ENCODE data around the gene RAD1.
"Not testable (repeated sequence)": the region's sequence is repeated elsewhere in the genome, so short reads cannot be mapped to it uniquely, and the experiment has no call there.

Gene RAD1

GRCh38 chr5:34915139-34915855 is at the start of gene RAD1, which contains the start of gene BRIX1:
Gene RAD1 (minus strand): TSS chr5:34915504. CDS start chr5:34914892, 612 bp downstream.
Gene BRIX1 (plus strand): TSS chr5:34915711. CDS start chr5:34915739, 28 bp downstream.
- peak; percentile 97 for DNase-seq (ENCODE audit: low spot score)

- DNase-seq (ENCODE audit: low spot score): no peak
Measured at GRCh38 chr5:34959323-34959722, 44.0 kb upstream of the RAD1 start.

- DNase-seq (ENCODE audit: low spot score): no peak
Measured at GRCh38 chr5:34957857-34958690, 42.8 kb upstream of the RAD1 start.

GRCh38 chr5:34957321-34957720 is 42.0 kb upstream of the RAD1 start:
- DNase-seq (ENCODE audit: low spot score): no peak

- DNase-seq (ENCODE audit: low spot score): no peak
Measured at GRCh38 chr5:34944460-34945047, 29.2 kb upstream of the RAD1 start.

GRCh38 chr5:34944044-34944443 is 28.7 kb upstream of the RAD1 start:
- no peak for DNase-seq (ENCODE audit: low spot score)

GRCh38 chr5:34941936-34942335 is 26.6 kb upstream of the RAD1 start:
- DNase-seq (ENCODE audit: low spot score): no peak

GRCh38 chr5:34932947-34933346 is 17.6 kb upstream of the RAD1 start:
- no peak for DNase-seq (ENCODE audit: low spot score)

GRCh38 chr5:34930870-34931269 is 15.6 kb upstream of the RAD1 start:
- DNase-seq (ENCODE audit: low spot score): no peak

GRCh38 chr5:34930462-34930844 is 15.1 kb upstream of the RAD1 start:
- no peak for DNase-seq (ENCODE audit: low spot score)

- peak; percentile 75 for DNase-seq (ENCODE audit: low spot score)
Measured at GRCh38 chr5:34929720-34930461, 14.6 kb upstream of the RAD1 start.

- peak; percentile 98 for DNase-seq (ENCODE audit: low spot score)
Measured at GRCh38 chr5:34929134-34929719, 13.9 kb upstream of the RAD1 start, which contains the start of gene DNAJC21. Gene DNAJC21 (plus strand): TSS chr5:34929559. CDS start chr5:34929820, 261 bp downstream.

- DNase-seq (ENCODE audit: low spot score): no peak
Measured at GRCh38 chr5:34928267-34928666, 13.0 kb upstream of the RAD1 start.

- DNase-seq (ENCODE audit: low spot score): no peak
Measured at GRCh38 chr5:34927785-34928184, 12.5 kb upstream of the RAD1 start.

GRCh38 chr5:34926318-34926888 is 11.1 kb upstream of the RAD1 start:
- DNase-seq (ENCODE audit: low spot score): no peak

GRCh38 chr5:34924462-34924765 is 9.1 kb upstream of the RAD1 start:
- DNase-seq (ENCODE audit: low spot score): no peak

- peak; percentile 75 for DNase-seq (ENCODE audit: low spot score)
Measured at GRCh38 chr5:34923694-34924461, 8.6 kb upstream of the RAD1 start.

- not testable (repeated sequence) for DNase-seq (ENCODE audit: low spot score)
Measured at GRCh38 chr5:34923256-34923655, 8.0 kb upstream of the RAD1 start.

- no peak for DNase-seq (ENCODE audit: low spot score)
Measured at GRCh38 chr5:34919077-34919476, 3.8 kb upstream of the RAD1 start.

GRCh38 chr5:34918025-34918424 is 2.7 kb upstream of the RAD1 start:
- no peak for DNase-seq (ENCODE audit: low spot score)

GRCh38 chr5:34916518-34916917 is 1.2 kb upstream of the RAD1 start:
- no peak for DNase-seq (ENCODE audit: low spot score)
